Measurements from ENCODE around the gene AKAP8L. TPM values are rescaled to one million over a fixed set of nuclear protein-coding genes. Genes with fewer than 3 reads are reported as not detected.

AKAP8L gene
- total and polyA plus RNA-seq, 4 donors = 16.4 to 67.1 (median 42.9) TPM

GRCh38 chr19:15373644-15374043, 45.1 kb downstream of the AKAP8L start:
- no peaks in the 10 kb centered on the region for H3K9me3 ChIP-seq (ENCODE audit: control insufficient read depth in 4 of 4, low read length in 3 of 4)
- H3K4me1 ChIP-seq (ENCODE audit: control insufficient read depth in 4 of 4, insufficient read depth in 4 of 4, low read length in 3 of 4) = peaks cover 23 to 44% (median 34%) of the 10 kb centered on the region in 4 donors
- no peak overlapping the region for H3K4me3 ChIP-seq (ENCODE audit: low read depth in 1 of 3, low read length in 3 of 3)
- DNase-seq (ENCODE audit: low spot score) = no peak
- peaks cover 10 to 46% (median 22%) of the 10 kb centered on the region in 4 donors for H3K36me3 ChIP-seq (ENCODE audit: control insufficient read depth in 4 of 4, insufficient read depth in 3 of 4, low read depth in 1 of 4, low read length in 3 of 4)
- H3K27me3 ChIP-seq (ENCODE audit: control insufficient read depth in 4 of 4, insufficient read depth in 4 of 4, low read length in 3 of 4) = no peaks in the 10 kb centered on the region
- H3K27ac ChIP-seq (ENCODE audit: low read depth in 1 of 2, low read length in 2 of 2) = peak overlapping the region; percentile 67 to 89
- no peak overlapping the region for H3K9ac ChIP-seq (ENCODE audit: low read depth in 1 of 2, low read length in 2 of 2)
- TF ChIP-seq NR2F2 (IDR thresholded peaks at IDR 0.05) (no peak), RAD21 (IDR thresholded peaks at IDR 0.05) (no peak), YY1 (IDR thresholded peaks at IDR 0.05) (no peak), GABPA (IDR thresholded peaks at IDR 0.05 in 1 of 2, conservative IDR thresholded peaks at IDR 0.05 in 1 of 2) (no peak), FOXA1 (IDR thresholded peaks at IDR 0.05) (no peak), MAX (IDR thresholded peaks at IDR 0.05) (no peak), CTCF (IDR thresholded peaks at IDR 0.05; ENCODE audit: low read depth, low read length, missing input control) (no peak)
- 93% methylated on average over 22 of the region's 22 CpGs for WGBS

- Histone ChIP-seq H3K9me3 (ENCODE audit: control insufficient read depth in 4 of 4, low read length in 3 of 4) (no peaks in the 10 kb centered on the region), H3K27me3 (ENCODE audit: control insufficient read depth in 4 of 4, insufficient read depth in 4 of 4, low read length in 3 of 4) (no peaks in the 10 kb centered on the region), H3K9ac (ENCODE audit: low read depth in 1 of 2, low read length in 2 of 2) (no peak overlapping the region), H3K36me3 (ENCODE audit: control insufficient read depth in 4 of 4, insufficient read depth in 3 of 4, low read depth in 1 of 4, low read length in 3 of 4) (peaks cover 11 to 53% (median 26%) of the 10 kb centered on the region in 4 donors), H3K4me1 (ENCODE audit: control insufficient read depth in 4 of 4, insufficient read depth in 4 of 4, low read length in 3 of 4) (peaks cover 23 to 47% (median 31%) of the 10 kb centered on the region in 4 donors), H3K27ac (ENCODE audit: low read depth in 1 of 2, low read length in 2 of 2) (no peak overlapping the region), H3K4me3 (ENCODE audit: low read depth in 1 of 3, low read length in 3 of 3) (no peak overlapping the region)
- no peak for DNase-seq (ENCODE audit: low spot score)
- TF ChIP-seq ATF3 (IDR thresholded peaks at IDR 0.05) (no peak), JUND (IDR thresholded peaks at IDR 0.05) (no peak), MAX (IDR thresholded peaks at IDR 0.05) (no peak), TAF1 (conservative IDR thresholded peaks at IDR 0.05) (no peak), EGR1 (IDR thresholded peaks at IDR 0.05; ENCODE audit: low read depth in 2 of 2) (no peak), HNF4A (conservative IDR thresholded peaks at IDR 0.05) (no peak), NR2F2 (IDR thresholded peaks at IDR 0.05) (no peak), REST (IDR thresholded peaks at IDR 0.05) (no peak), FOXA2 (IDR thresholded peaks at IDR 0.05) (no peak), CTCF (IDR thresholded peaks at IDR 0.05; ENCODE audit: low read depth, low read length, missing input control) (no peak), RXRA (IDR thresholded peaks at IDR 0.05) (no peak)
- WGBS = 98% methylated on average over 30 of the region's 30 CpGs
These were observed 45.9 kb downstream of the AKAP8L start for GRCh38 chr19:15372891-15373301.
